Tibial artery (tissue), 4 donors: ENCODE measurements around the gene ESYT2.

Experiments used
- DNase-seq, 2 donors: peaks; one replicate each; pipeline ENCODE4 v3.0.0-alpha.2; 2019
- H3K27ac ChIP-seq, 2 donors: fragments of 200-600 bp; sonication (generic) in 1 of 2; 1 replicate in 1 of 2; 2 replicates in 1 of 2; pipeline ENCODE4 v1.5.1; 2018 to 2019; ENCODE audit warnings: mild to moderate bottlenecking in 1 of 2
- H3K27me3 ChIP-seq, 2 donors: fragments of 200-600 bp; sonication (generic) in 1 of 2; one replicate each; pipeline versions ENCODE4 v1.5.1 to v1.6.0; 2016 to 2019
- H3K36me3 ChIP-seq, 3 donors: fragments of 200-600 bp; sonication (generic) in 2 of 3; one replicate each; pipeline ENCODE4 v1.5.1; 2016 to 2019; ENCODE audit warnings: mild to moderate bottlenecking in 2 of 3
- H3K4me1 ChIP-seq, 4 donors: fragments of 200-600 bp; sonication (generic) in 2 of 4; 1 replicate in 3 of 4; 2 replicates in 1 of 4; pipeline ENCODE4 v1.5.1; 2016 to 2019
- H3K4me3 ChIP-seq, 2 donors: fragments of 200-600 bp; sonication (generic) in 1 of 2; 1 replicate in 1 of 2; 2 replicates in 1 of 2; pipeline ENCODE4 v1.5.1; 2018 to 2019; ENCODE audit warnings: mild to moderate bottlenecking in 2 of 2
- H3K9me3 ChIP-seq, 3 donors: fragments of 200-600 bp; sonication (generic) in 1 of 3; one replicate each; pipeline ENCODE4 v1.5.1; 2016 to 2019
- CTCF ChIP-seq, 2 experiments: fragments of 200-600 bp in 1 of 2; fragments of 450-650 bp in 1 of 2; IDR thresholded peaks; one replicate each; pipeline ENCODE4 v1.5.1; 2017 to 2019; ENCODE audit warnings: antibody characterized with exemption in 2 of 2, mild to moderate bottlenecking in 1 of 2, moderate library complexity in 1 of 2
- intact Hi-C: fragments of 100-400 bp; cut with DNase I; formaldehyde crosslinking; loops from one replicate; pipeline ENCODE4 v1.15.0; 2023; ENCODE audit warnings: low total_unique reads

Gene ESYT2

GRCh38 chr7:158766570-158767281 lies 62.6 kb downstream of the ESYT2 start:
- peaks cover 48 to 85% (median 57%) of the 10 kb centered on the region in 3 donors for H3K36me3 ChIP-seq
- DNase-seq, result no peak
- no peaks in the 10 kb centered on the region for H3K4me1 ChIP-seq
- no peaks in the 10 kb centered on the region for H3K27me3 ChIP-seq
- TF ChIP-seq CTCF (IDR thresholded peaks at IDR 0.05), result no peak
- H3K4me3 ChIP-seq, result no peak overlapping the region
- no peaks in the 10 kb centered on the region for H3K9me3 ChIP-seq
- no peak overlapping the region for H3K27ac ChIP-seq
- intact Hi-C loops, result no loop called here

- H3K27ac ChIP-seq, result no peak overlapping the region
- no peak for DNase-seq
- no peaks in the 10 kb centered on the region for H3K4me1 ChIP-seq
- TF ChIP-seq CTCF (IDR thresholded peaks at IDR 0.05), result no peak
- no peaks in the 10 kb centered on the region for H3K27me3 ChIP-seq
- intact Hi-C loops, result no loop called here
- no peak overlapping the region for H3K4me3 ChIP-seq
- H3K9me3 ChIP-seq, result no peaks in the 10 kb centered on the region
- H3K36me3 ChIP-seq, result peaks cover 54 to 88% (median 69%) of the 10 kb centered on the region in 3 donors
Observed at GRCh38 chr7:158765020-158765419, 64.3 kb downstream of the ESYT2 start.

GRCh38 chr7:158763454-158764033 lies 65.8 kb downstream of the ESYT2 start:
- no peak for DNase-seq
- TF ChIP-seq CTCF (IDR thresholded peaks at IDR 0.05), result no peak
- no peaks in the 10 kb centered on the region for H3K4me1 ChIP-seq
- no peaks in the 10 kb centered on the region for H3K9me3 ChIP-seq
- H3K4me3 ChIP-seq, result no peak overlapping the region
- H3K27me3 ChIP-seq, result no peaks in the 10 kb centered on the region
- H3K27ac ChIP-seq, result no peak overlapping the region
- intact Hi-C loops, result no loop called here
- peaks cover 62 to 98% (median 84%) of the 10 kb centered on the region in 3 donors for H3K36me3 ChIP-seq

- no peaks in the 10 kb centered on the region for H3K9me3 ChIP-seq
- H3K27me3 ChIP-seq, result no peaks in the 10 kb centered on the region
- TF ChIP-seq CTCF (IDR thresholded peaks at IDR 0.05), result no peak
- no peak overlapping the region for H3K4me3 ChIP-seq
- intact Hi-C loops, result no loop called here
- no peak for DNase-seq
- H3K36me3 ChIP-seq, result peaks cover 75 to 97% (median 91%) of the 10 kb centered on the region in 3 donors
- no peak overlapping the region for H3K27ac ChIP-seq
- no peaks in the 10 kb centered on the region for H3K4me1 ChIP-seq
Observed at GRCh38 chr7:158761945-158762344, 67.4 kb downstream of the ESYT2 start.

GRCh38 chr7:158760936-158761335 lies 68.4 kb downstream of the ESYT2 start:
- no peaks in the 10 kb centered on the region for H3K9me3 ChIP-seq
- intact Hi-C loops, result no loop called here
- H3K36me3 ChIP-seq, result peaks cover 72 to 97% (median 87%) of the 10 kb centered on the region in 3 donors
- no peaks in the 10 kb centered on the region for H3K4me1 ChIP-seq
- no peak overlapping the region for H3K4me3 ChIP-seq
- no peak for DNase-seq
- H3K27ac ChIP-seq, result no peak overlapping the region
- no peaks in the 10 kb centered on the region for H3K27me3 ChIP-seq
- no peak for TF ChIP-seq CTCF (IDR thresholded peaks at IDR 0.05)
